Heart left ventricle (tissue), 13 donors: ENCODE data around the gene ZNF512B.

Experiments
- POLR2A ChIP-seq, 2 donors: fragments of 450-650 bp; IDR thresholded peaks; one replicate each; pipeline ENCODE4 v1.6.1; 2017; ENCODE audit warnings: antibody characterized with exemption in 2 of 2, mild to moderate bottlenecking in 2 of 2, moderate library complexity in 2 of 2
- TF ChIP-seq, protein P1 (sequence below), 12 donors: fragments of 200-600 bp; sonication (generic) in 4 of 12; IDR thresholded peaks; one replicate each; pipeline versions ENCODE4 v1.5.0 to v1.8.0; 2018 to 2022; ENCODE audit warnings: antibody characterized with exemption in 12 of 12, mild to moderate bottlenecking in 5 of 12
- donor health status: ischemic (EF 13 %, LVEDD 7.1; RV severe dilation, severe dysfunction).
- donor health status: DM: no; HTN: yes; CAD: no.
- donor health status: DM: no; HTN: no; CAD: no.
- donor health status: ischemic (EF 25% LVEDD 6.9; RV normal size, moderate dysfunction).
- donor health status: ischemic (EF 25% LVEDD 5.7; RV mildly dilated, moderate dysfunction).
- donor health status: ischemic (EF 35%, LVEDD 5.7; RV mildly dilated, moderate dysfunction).
- donor health status: nonischemic (EF 11% LVEDD 7.7; RV severe dilation, severe dysfunction).
- donor health status: DM: yes; HTN: yes; CAD: no.
- donor health status: PGD.
- donor health status: ischemic (EF 29% LVEDD 5.4; RV normal size, mild dysfunction).
- donor health status: nonischemic (EF 23%, LVEDD 6.1; RV moderate dilation, normal function).

DNA sequence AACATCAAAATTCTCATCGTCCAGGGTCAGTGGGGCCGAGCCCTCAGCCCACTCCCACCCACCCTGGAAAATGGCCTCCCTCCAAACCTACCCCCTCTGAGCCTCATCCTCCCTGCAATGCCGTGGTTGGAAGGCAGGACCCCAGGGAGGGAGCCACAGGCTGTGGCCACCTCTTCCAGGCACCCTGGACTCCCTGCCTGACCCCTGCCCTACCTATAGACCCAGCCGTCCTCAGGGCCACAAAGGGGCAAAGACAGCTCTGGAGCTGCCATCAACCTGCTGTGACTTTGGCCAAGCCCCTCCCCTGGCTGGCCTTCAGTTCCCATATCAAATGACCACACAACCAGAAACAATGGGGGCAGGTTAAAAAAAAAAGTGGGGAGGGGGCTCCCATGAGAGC lies 11.3 kb downstream of the ZNF512B start:
- no peak for TF ChIP-seq POLR2A (IDR thresholded peaks at IDR 0.05)
- TF ChIP-seq, protein P1, sequence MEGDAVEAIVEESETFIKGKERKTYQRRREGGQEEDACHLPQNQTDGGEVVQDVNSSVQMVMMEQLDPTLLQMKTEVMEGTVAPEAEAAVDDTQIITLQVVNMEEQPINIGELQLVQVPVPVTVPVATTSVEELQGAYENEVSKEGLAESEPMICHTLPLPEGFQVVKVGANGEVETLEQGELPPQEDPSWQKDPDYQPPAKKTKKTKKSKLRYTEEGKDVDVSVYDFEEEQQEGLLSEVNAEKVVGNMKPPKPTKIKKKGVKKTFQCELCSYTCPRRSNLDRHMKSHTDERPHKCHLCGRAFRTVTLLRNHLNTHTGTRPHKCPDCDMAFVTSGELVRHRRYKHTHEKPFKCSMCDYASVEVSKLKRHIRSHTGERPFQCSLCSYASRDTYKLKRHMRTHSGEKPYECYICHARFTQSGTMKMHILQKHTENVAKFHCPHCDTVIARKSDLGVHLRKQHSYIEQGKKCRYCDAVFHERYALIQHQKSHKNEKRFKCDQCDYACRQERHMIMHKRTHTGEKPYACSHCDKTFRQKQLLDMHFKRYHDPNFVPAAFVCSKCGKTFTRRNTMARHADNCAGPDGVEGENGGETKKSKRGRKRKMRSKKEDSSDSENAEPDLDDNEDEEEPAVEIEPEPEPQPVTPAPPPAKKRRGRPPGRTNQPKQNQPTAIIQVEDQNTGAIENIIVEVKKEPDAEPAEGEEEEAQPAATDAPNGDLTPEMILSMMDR (IDR thresholded peaks at IDR 0.05): no peak
